Mucosa of stomach (tissue), 1 donor: ENCODE results near the gene KRT36.

Experiments
- H3K27me3 ChIP-seq: one replicate; pipeline ENCODE4 v1.7.0; 2013; ENCODE audit warnings: mild to moderate bottlenecking, low read length; ENCODE audit not compliant: control insufficient read depth, insufficient read depth
- H3K36me3 ChIP-seq: one replicate; pipeline ENCODE4 v1.7.0; 2013; ENCODE audit warnings: low read length; ENCODE audit not compliant: control insufficient read depth, insufficient read depth
- H3K4me1 ChIP-seq: one replicate; pipeline ENCODE4 v1.7.0; 2013; ENCODE audit warnings: mild to moderate bottlenecking, low read length; ENCODE audit not compliant: control insufficient read depth, insufficient read depth
- H3K4me3 ChIP-seq: one replicate; pipeline ENCODE4 v1.7.0; 2013; ENCODE audit warnings: low read length
- H3K9ac ChIP-seq: one replicate; pipeline ENCODE4 v1.7.0; 2013; ENCODE audit warnings: mild to moderate bottlenecking, low read length, moderate library complexity
- H3K9me3 ChIP-seq: one replicate; pipeline ENCODE4 v1.7.0; 2013; ENCODE audit warnings: mild to moderate bottlenecking, low read length, moderate library complexity; ENCODE audit not compliant: control insufficient read depth
- donor health status: Pancreatic carcinoma.

Gene KRT36

DNA sequence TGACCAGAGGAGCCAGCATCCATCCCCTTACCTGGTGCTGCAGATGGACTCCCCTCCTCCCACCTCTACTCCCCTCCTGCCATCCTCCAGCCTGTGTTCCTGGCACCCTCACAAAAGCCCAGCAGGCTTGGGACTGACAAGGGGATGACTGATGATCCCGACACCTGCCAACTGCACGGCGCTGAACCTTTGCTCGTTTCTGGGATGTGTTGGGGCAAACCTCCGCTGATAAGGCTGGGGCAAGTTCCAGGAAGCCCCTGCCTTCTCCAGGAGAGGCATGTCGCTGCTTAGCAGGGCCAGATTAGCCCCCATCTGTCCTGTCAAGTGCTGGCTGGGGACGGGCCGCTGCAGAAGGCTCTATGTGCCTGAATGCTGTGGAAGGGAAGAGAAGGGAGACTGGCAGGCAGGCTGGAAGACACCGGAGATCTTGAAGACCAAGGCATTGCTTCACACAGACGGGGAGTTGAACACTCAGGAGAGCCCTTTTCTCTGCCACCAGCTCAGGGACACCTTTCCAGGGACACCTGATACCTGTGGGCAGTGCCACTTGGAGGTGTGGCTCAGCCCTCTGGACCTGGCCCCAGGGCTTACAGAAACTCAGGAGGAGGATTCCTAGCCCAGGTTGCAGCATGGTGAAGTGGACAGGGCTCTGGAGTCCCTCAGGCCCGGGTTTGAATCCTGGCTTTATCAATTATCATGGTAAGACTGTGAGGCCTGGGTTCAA lies 30.0 kb upstream of the KRT36 start:
- Histone ChIP-seq H3K4me1 (peaks cover 53% of the 10 kb centered on the region), H3K9ac (no peak overlapping the region), H3K4me3 (no peak overlapping the region), H3K9me3 (no peaks in the 10 kb centered on the region), H3K36me3 (peaks cover 15% of the 10 kb centered on the region), H3K27me3 (no peaks in the 10 kb centered on the region)

- no peaks in the 10 kb centered on the region for H3K9me3 ChIP-seq
- no peak within 1 kb of the TSS for H3K9ac ChIP-seq
- no peak within 1 kb of the TSS for H3K4me3 ChIP-seq
- H3K4me1 ChIP-seq: peaks cover 45% of the 10 kb centered on the region
- H3K36me3 ChIP-seq: peaks cover 13% of the 10 kb centered on the region
- no peaks in the 10 kb centered on the region for H3K27me3 ChIP-seq
Observed at GRCh38 chr17:41518789-41519449, 29.2 kb upstream of the KRT36 start, which contains the start of gene KRT15. KRT15 (minus strand) TSS chr17:41518890; CDS start chr17:41518827, 63 bp downstream.

- Histone ChIP-seq H3K9ac (no peak overlapping the region), H3K27me3 (no peaks in the 10 kb centered on the region), H3K36me3 (peaks cover 5% of the 10 kb centered on the region), H3K4me3 (no peak overlapping the region), H3K9me3 (no peaks in the 10 kb centered on the region), H3K4me1 (peaks cover 36% of the 10 kb centered on the region)
Observed at GRCh38 chr17:41518031-41518430, 28.3 kb upstream of the KRT36 start.

GRCh38 chr17:41516830-41517283 lies 27.1 kb upstream of the KRT36 start:
- Histone ChIP-seq H3K27me3 (no peaks in the 10 kb centered on the region), H3K9me3 (no peaks in the 10 kb centered on the region), H3K36me3 (no peaks in the 10 kb centered on the region), H3K9ac (no peak overlapping the region), H3K4me1 (peaks cover 26% of the 10 kb centered on the region), H3K4me3 (no peak overlapping the region)

DNA sequence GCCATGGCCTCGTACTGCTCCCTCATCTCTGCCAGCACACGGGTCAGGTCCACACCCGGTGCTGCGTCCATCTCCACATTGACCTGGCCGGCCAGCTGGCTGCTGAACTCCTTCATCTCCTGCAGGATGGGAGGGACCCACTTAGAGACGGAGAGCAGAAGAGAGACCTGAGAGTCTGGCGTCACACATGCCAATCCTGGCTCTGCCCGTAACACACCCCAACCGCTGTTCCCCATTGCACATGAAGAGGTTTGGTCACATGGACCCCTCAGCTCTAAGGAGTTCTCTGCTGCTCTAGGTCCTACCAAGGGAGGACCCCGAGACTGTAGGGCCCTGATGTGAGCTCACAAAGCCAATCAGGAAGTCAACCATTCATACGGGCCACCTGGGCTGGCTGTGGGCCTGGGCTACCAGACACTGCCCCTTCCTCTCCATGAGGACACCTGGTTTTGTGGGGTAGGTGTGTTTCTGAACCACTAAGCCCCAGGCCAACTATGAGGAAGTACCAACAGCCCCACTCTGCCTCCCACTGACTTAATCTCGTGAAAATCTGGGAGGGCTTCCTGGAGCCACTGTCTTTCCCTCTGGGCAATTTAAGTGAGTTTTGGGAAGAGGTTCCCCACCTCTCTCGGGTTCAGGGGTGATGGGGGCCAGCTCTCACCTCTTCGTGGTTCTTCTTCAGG lies 26.6 kb upstream of the KRT36 start:
- Histone ChIP-seq H3K4me1 (peaks cover 26% of the 10 kb centered on the region), H3K27me3 (no peaks in the 10 kb centered on the region), H3K9ac (no peak overlapping the region), H3K4me3 (no peak overlapping the region), H3K9me3 (no peaks in the 10 kb centered on the region), H3K36me3 (no peaks in the 10 kb centered on the region)

GRCh38 chr17:41513168-41513547 lies 23.4 kb upstream of the KRT36 start:
- H3K36me3 ChIP-seq: no peaks in the 10 kb centered on the region
- H3K4me3 ChIP-seq: no peak overlapping the region
- H3K27me3 ChIP-seq: no peaks in the 10 kb centered on the region
- H3K4me1 ChIP-seq: peaks cover 23% of the 10 kb centered on the region
- H3K9me3 ChIP-seq: no peaks in the 10 kb centered on the region
- no peak overlapping the region for H3K9ac ChIP-seq

GRCh38 chr17:41512546-41513167 lies 22.9 kb upstream of the KRT36 start:
- H3K4me3 ChIP-seq: no peak overlapping the region
- H3K4me1 ChIP-seq: peaks cover 28% of the 10 kb centered on the region
- H3K27me3 ChIP-seq: peaks cover 3% of the 10 kb centered on the region
- H3K9me3 ChIP-seq: no peaks in the 10 kb centered on the region
- no peaks in the 10 kb centered on the region for H3K36me3 ChIP-seq
- H3K9ac ChIP-seq: no peak overlapping the region

GRCh38 chr17:41511716-41512115 lies 22.0 kb upstream of the KRT36 start:
- H3K9ac ChIP-seq: peak overlapping the region; percentile 26

GRCh38 chr17:41511116-41511515 lies 21.4 kb upstream of the KRT36 start:
- Histone ChIP-seq H3K4me1 (peaks cover 37% of the 10 kb centered on the region), H3K36me3 (no peaks in the 10 kb centered on the region), H3K9ac (peak overlapping the region; percentile 26), H3K9me3 (no peaks in the 10 kb centered on the region), H3K4me3 (no peak overlapping the region), H3K27me3 (peaks cover 3% of the 10 kb centered on the region)

More at GRCh38 chr17:41511716-41512115, 22.0 kb upstream of the KRT36 start:
- Histone ChIP-seq H3K9me3 (no peaks in the 10 kb centered on the region), H3K36me3 (no peaks in the 10 kb centered on the region), H3K4me1 (peaks cover 37% of the 10 kb centered on the region), H3K4me3 (no peak overlapping the region), H3K27me3 (peaks cover 3% of the 10 kb centered on the region)

GRCh38 chr17:41510251-41511065 lies 20.7 kb upstream of the KRT36 start:
- Histone ChIP-seq H3K36me3 (no peaks in the 10 kb centered on the region), H3K4me1 (peaks cover 42% of the 10 kb centered on the region), H3K9ac (no peak overlapping the region), H3K4me3 (no peak overlapping the region), H3K27me3 (peaks cover 3% of the 10 kb centered on the region), H3K9me3 (no peaks in the 10 kb centered on the region)

GRCh38 chr17:41507315-41507880 lies 17.7 kb upstream of the KRT36 start:
- Histone ChIP-seq H3K9ac (no peak overlapping the region), H3K4me1 (peaks cover 42% of the 10 kb centered on the region), H3K36me3 (no peaks in the 10 kb centered on the region), H3K9me3 (no peaks in the 10 kb centered on the region), H3K4me3 (no peak overlapping the region), H3K27me3 (peaks cover 3% of the 10 kb centered on the region)
